ENCODE data around the gene UBA3. TPM values are rescaled to one million over a fixed set of nuclear protein-coding genes. Genes with fewer than 3 reads are reported as not detected.

The UBA3 gene
- total and polyA plus RNA-seq, 8 donors = 33.4 to 99.3 (median 44.5) TPM

DNA sequence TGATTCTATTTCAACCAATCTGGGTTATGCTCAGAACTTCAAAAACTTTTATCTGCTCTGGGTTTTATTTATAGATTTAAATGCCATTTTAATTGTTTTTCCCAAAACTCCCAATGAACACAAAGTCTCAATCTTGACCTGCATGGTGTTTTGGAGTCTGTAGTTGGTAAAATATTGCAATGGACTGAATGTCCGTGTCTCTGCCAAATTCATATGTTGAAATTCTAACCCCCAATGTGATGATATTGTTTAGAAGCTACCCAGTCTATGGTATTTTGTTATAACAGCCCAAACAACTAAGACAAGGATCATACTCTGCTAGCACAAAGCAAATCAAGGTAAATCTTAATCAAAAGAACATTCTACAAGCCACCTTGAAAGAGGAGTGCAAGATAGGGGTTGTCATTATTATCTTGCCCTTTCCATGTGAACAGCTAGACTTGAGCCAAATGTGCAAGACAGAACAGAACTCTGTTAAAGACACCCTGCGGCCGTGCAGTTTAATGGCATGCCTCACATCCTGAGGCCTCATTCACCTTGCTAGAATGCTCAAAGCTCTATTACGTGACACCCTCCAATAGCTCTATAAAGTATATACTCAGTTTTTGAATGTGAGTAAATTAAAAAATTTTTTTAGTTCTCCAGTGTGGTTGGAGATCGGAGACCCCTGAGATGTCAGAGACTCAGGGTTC lies 74.2 kb downstream of the UBA3 start:
- TF ChIP-seq EP300 (IDR thresholded peaks at IDR 0.05) (no peak), POLR2A (IDR thresholded peaks at IDR 0.05) (no peak), POLR2AphosphoS5 (IDR thresholded peaks at IDR 0.05) (no peak)
- TF ChIP-seq, protein P1, sequence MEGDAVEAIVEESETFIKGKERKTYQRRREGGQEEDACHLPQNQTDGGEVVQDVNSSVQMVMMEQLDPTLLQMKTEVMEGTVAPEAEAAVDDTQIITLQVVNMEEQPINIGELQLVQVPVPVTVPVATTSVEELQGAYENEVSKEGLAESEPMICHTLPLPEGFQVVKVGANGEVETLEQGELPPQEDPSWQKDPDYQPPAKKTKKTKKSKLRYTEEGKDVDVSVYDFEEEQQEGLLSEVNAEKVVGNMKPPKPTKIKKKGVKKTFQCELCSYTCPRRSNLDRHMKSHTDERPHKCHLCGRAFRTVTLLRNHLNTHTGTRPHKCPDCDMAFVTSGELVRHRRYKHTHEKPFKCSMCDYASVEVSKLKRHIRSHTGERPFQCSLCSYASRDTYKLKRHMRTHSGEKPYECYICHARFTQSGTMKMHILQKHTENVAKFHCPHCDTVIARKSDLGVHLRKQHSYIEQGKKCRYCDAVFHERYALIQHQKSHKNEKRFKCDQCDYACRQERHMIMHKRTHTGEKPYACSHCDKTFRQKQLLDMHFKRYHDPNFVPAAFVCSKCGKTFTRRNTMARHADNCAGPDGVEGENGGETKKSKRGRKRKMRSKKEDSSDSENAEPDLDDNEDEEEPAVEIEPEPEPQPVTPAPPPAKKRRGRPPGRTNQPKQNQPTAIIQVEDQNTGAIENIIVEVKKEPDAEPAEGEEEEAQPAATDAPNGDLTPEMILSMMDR (IDR thresholded peaks at IDR 0.05) = no peak
- no peak overlapping the region for H3K27ac ChIP-seq
- intact Hi-C loops (cut with DNase I; ENCODE audit: low total_unique reads) = no loop called here
- H3K4me3 ChIP-seq = no peak overlapping the region
- peaks cover 0 to 12% (median 6%) of the 10 kb centered on the region in 4 donors for H3K4me1 ChIP-seq
- 85 to 95% (median 90%) methylated on average over 5 of the region's 5 CpGs for WGBS, 5 donors
- no peaks in the 10 kb centered on the region for H3K9me3 ChIP-seq
- DNase-seq = no peak
- H3K27me3 ChIP-seq = no peaks in the 10 kb centered on the region
- H3K36me3 ChIP-seq = peaks cover 48 to 85% (median 83%) of the 10 kb centered on the region in 4 donors

DNA sequence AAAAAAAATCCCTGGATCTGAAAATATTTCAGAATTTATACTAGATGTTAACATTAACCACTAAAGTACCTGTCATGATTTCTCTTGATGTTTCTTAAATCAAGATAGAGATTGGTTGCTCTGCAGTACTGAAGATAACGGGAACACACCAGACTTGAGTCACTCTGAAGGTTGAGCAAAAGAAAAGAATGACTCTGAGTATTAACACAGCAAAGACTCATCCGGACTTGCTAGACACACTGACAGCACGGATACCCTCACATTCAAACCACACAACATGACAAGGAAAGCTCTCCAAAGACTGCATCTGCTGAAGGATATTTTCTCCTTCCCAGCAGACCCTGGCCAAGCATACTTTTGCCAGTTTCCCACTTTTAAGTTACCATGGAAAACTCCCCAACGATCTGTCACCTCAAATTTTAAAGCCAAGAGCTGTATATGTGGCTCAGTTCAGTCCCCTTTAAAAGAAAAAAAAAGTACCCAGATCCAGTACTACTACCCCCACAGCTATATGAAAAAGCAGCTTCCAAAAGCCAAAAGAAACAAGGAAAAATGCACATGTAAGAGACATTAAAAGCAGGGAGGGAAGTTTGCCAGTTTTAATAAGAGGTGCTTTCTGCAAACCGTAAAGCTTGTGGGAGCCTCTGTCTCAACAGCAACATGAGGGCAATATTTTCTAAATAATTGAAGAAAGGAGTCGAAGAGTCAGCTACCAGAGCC lies 74.9 kb downstream of the UBA3 start:
- TF ChIP-seq EP300 (IDR thresholded peaks at IDR 0.05) (no peak), POLR2AphosphoS5 (IDR thresholded peaks at IDR 0.05) (no peak), POLR2A (IDR thresholded peaks at IDR 0.05) (no peak)
- TF ChIP-seq, protein P1 (IDR thresholded peaks at IDR 0.05) = no peak
- peak in 1 of 2 donors; percentile 21 for DNase-seq
- peaks cover 48 to 92% (median 89%) of the 10 kb centered on the region in 4 donors for H3K36me3 ChIP-seq
- peak overlapping the region in 1 of 5 donors; percentile 15 for H3K27ac ChIP-seq
- intact Hi-C loops (cut with DNase I; ENCODE audit: low total_unique reads) = no loop called here
- 85 to 90% (median 89%) methylated on average over 6 of the region's 6 CpGs for WGBS, 5 donors
- no peaks in the 10 kb centered on the region for H3K9me3 ChIP-seq
- no peaks in the 10 kb centered on the region for H3K27me3 ChIP-seq
- H3K4me1 ChIP-seq = peaks cover 0 to 6% (median 2%) of the 10 kb centered on the region in 4 donors
- no peak overlapping the region for H3K4me3 ChIP-seq

Small RNA genes within 50 kb of the gene (small RNA-seq; reads per million reads assigned to genes)
- 0 to 0.20 (median 0) reads per million in 4 donors for gene MIR3136

Other genes starting within 250 kb of the UBA3 start
- 10 to 100 TPM in 1 of 5 donors, 1 to 10 TPM in 2, not detected in 2; 1.8 to 30.9 (median 4.0) TPM for gene TAFA4, start 147.8 kb downstream of the UBA3 start, total RNA-seq
- gene TAFA4, start 147.8 kb downstream of the UBA3 start, polyA plus RNA-seq = under 1 TPM in 2 of 3 donors, not detected in 1; 0.19 to 0.61 TPM
- gene EOGT, start 66.7 kb downstream of the UBA3 start, total RNA-seq = 10 to 100 TPM in 4 of 5 donors, 1 to 10 TPM in 1; 4.6 to 80.5 (median 44.2) TPM
- gene EOGT, start 66.7 kb downstream of the UBA3 start, polyA plus RNA-seq = 10 to 100 TPM in 1 of 3 donors, 1 to 10 TPM in 2; 7.1 to 17.4 (median 7.2) TPM
- 10 to 100 TPM; 12.2 to 53.8 (median 33.6) TPM for gene TMF1, start 28.0 kb downstream of the UBA3 start, total RNA-seq
- gene TMF1, start 28.0 kb downstream of the UBA3 start, polyA plus RNA-seq = 1 to 10 TPM; 6.0 to 7.5 (median 6.3) TPM
- 10 to 100 TPM; 13.4 to 74.2 (median 47.3) TPM for gene ARL6IP5, start 4.6 kb upstream of the UBA3 start, total RNA-seq
- gene ARL6IP5, start 4.6 kb upstream of the UBA3 start, polyA plus RNA-seq = 10 to 100 TPM; 32.2 to 60.7 (median 51.0) TPM
- gene LMOD3, start 42.2 kb upstream of the UBA3 start, total RNA-seq = 1 to 10 TPM in 1 of 5 donors, under 1 TPM in 1, not detected in 3; 0.18 to 4.9 TPM
- gene LMOD3, start 42.2 kb upstream of the UBA3 start, polyA plus RNA-seq = under 1 TPM in 2 of 3 donors, not detected in 1; 0.18 to 0.31 TPM

Measured in stomach (tissue), 9 donors.